Measurements from ENCODE around the gene CCDC60.

The CCDC60 gene

DNA sequence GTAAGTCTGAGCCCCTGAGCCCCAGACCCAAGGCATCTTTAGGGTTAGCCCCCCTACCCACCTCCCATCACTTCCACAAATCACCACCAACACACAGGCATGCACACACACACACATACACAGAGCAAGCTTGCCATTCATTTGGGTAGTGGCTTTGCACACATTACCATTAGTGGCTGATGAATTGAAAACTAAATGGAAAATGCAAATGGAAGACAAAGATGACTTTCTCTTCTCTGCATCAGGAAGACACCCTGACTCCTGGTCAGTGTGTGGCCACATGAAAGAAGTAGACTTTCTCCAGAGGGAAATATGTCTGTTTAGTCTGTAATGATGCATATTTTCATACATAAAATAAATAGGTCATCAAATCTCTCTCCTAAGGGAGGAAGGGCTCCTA, 55.2 kb downstream of the CCDC60 start:
- no peak for DNase-seq (ENCODE audit: low read depth)

DNA sequence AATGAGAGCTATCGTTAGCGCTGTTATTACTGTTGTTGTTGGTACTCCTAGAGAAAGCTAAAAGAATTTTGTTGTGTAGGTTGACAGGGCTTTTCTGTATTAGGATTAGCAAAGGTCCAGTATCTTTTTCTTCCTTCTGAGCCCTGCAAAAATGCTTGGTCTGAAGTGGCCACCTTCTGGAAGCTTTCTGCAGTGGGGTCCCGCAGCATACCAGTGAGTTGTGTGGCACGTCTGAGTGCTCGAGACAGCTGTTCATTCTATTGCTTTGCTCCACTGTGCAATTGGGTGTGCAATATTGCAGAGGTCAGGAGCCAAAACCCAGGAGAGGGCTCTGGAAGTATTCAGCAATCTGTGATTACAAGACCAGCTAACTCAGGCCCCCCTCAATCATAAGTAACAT, 57.1 kb downstream of the CCDC60 start:
- no peak for DNase-seq (ENCODE audit: low read depth)

DNA sequence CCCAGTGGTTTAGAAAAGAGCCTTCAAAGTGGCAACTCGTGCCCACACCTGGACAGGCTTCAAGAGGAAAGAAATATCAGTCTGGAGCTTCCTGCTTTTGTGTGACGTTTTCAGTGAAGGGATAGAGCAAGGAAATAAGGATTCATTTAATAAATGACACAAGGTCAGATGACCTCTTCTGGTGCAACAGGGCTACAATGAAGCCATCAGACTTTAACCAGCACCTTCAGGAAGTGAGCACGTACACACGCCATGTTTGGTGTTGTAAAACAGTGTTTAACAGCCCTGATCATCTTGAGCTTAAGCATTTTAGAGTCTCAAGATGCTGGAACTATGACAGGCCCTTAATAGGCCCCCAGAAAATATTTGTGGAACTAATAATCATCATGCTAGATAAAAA, 59.1 kb downstream of the CCDC60 start:
- DNase-seq (ENCODE audit: low read depth), result no peak

DNA sequence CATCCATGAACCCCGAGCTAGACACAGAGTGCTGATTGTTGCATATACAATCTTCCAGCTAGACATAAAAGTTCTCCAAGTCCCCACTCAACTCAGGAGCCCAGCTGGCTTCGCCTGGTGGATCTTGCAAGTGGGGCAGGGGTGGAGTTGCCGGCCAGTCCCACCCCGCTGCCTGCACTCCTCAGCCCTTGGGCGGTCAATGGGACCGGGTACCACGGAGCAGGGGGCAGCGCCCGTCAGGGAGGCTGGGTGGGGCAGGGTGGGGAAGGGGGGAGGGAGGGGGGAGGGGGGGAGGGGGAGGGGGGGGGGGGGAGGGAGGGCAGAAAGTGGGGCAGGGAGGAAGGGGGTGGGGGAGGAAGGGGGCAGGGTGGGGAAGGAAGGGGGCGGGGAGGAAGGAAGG, 63.0 kb downstream of the CCDC60 start:
- no peak for DNase-seq (ENCODE audit: low read depth)

DNA sequence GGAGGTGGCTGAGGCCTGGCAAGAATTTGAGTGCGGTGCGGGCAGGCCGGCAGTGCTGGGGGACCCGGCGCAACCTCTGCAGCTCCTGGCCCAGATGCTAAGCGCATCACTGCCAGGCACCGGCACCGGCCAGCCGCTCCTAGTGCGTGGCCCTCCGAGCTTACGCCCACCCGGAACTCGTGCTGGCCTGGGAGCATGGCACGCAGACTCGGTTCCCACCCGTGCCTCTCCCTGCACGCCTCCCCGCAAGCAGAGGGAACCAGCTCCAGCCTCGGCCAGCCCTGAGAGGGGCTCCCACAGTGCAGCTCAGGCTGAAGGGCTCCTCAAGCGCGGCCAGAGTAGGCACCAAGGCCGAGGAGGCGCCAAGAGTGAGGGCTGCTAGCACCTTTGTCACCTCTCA, 63.7 kb downstream of the CCDC60 start:
- no peak for DNase-seq (ENCODE audit: low read depth)

DNA sequence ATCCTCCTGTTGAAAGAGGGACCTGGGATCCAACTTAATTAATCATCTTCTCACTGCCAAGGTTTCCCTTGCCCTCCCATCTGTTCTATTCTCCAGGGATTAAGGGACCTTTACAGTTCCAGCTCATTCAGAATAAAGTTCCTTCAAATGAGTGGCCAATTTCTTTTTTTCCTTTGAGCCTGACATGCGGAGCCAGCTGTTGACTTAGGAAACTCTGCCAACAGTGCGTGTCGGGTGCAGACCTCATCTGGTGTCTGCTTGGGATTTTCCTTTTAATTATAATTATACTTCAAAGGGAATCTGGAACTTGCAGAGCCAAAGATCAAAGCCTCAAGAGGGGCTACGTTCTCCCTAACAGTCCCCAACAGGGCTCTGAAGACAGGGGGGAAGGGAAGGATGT, 64.8 kb downstream of the CCDC60 start:
- DNase-seq (ENCODE audit: low read depth), result no peak

DNA sequence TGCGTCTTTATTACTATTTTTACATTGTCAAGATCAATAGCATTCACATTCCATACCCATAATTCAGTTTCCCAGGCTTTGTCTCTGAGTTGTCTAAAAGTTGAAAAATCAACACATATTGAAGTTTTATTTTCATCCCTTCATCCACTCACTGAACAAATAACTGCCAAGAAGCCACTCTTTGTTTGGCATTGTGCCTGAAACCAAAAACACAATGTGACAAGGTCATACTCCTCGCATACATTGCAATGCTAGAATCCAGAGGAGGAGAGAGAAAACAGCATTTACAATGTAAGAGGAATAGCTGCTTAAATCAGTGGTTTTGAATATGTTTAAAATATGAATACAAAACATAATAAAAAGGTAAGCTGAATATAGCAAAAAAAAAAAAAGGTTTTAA, 71.8 kb downstream of the CCDC60 start:
- no peak for DNase-seq (ENCODE audit: low read depth)

DNA sequence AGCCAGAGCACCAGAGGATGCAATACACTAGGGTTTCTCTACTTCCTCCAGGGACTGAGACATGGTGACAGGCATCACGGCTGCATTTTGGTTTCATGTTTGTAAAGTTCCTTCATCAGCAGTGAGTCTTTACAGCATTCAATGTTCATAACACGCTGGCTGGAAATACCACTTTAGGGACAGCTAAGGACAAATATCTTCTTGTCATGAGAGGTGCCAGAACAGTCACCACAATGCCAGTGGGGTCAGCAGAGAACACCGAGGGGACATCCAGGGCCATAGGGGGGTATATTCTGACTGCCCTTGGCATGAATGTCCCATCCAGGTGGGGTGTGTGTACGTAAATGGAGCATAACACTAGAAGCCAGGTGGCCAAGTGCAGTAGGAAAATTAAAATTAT, 72.3 kb downstream of the CCDC60 start:
- DNase-seq (ENCODE audit: low read depth), result no peak

DNA sequence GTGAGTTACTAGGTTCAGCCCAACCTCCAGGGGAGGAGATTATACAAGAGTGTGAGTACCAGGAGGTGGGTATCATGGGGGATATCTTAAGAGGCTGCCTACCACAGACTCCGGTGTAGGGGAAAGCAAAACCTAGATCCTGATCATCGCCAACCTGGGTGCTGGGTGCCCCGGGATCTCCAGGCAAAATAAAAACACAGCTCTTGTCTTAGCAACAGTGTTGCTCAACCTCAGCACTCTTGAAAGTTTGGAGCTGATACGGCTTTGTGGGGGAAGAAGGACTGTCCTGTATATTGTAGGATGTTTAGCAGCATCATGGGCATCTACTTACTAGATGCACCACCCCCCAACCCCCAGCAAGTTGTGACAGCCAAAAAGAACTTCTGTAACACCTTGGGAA, 74.5 kb downstream of the CCDC60 start:
- DNase-seq (ENCODE audit: low read depth), result no peak

DNA sequence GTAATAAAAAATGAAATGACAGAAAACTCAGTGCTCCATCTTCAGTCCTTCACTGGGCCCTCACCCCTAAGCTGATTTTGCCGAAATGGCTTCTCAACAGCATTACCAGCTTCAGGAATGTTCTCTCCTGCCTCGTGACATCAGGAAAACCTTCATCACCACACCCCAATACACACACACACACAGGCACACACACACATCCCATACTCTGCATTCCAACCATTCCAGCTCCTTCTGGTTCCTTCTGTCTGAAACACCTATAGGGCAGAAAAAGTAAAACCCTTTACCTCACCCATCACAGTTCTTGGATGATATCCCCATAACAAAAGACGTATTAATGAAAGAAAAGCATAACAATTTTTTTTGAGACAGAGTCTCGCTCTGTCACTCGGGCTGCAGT, 75.9 kb downstream of the CCDC60 start:
- DNase-seq (ENCODE audit: low read depth), result no peak

DNA sequence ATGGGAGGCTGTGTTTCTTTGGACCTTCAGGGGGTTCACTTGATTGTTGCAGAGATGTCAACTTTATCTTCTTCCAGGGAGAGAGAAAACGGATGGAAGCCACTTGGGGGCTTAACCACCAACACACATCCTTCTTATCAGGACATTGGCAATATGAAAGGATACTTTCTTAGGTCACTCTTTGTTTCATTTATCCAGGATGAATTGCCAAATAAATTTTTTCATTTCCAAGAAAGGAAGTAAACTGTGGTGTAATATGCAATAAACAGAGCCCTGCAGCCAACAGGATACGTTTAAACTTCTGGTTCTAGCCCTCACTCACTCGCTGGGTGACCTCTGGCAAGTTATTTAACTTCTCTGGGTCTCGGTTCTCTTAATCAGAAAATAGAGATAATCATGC, 77.8 kb downstream of the CCDC60 start:
- no peak for DNase-seq (ENCODE audit: low read depth)

DNA sequence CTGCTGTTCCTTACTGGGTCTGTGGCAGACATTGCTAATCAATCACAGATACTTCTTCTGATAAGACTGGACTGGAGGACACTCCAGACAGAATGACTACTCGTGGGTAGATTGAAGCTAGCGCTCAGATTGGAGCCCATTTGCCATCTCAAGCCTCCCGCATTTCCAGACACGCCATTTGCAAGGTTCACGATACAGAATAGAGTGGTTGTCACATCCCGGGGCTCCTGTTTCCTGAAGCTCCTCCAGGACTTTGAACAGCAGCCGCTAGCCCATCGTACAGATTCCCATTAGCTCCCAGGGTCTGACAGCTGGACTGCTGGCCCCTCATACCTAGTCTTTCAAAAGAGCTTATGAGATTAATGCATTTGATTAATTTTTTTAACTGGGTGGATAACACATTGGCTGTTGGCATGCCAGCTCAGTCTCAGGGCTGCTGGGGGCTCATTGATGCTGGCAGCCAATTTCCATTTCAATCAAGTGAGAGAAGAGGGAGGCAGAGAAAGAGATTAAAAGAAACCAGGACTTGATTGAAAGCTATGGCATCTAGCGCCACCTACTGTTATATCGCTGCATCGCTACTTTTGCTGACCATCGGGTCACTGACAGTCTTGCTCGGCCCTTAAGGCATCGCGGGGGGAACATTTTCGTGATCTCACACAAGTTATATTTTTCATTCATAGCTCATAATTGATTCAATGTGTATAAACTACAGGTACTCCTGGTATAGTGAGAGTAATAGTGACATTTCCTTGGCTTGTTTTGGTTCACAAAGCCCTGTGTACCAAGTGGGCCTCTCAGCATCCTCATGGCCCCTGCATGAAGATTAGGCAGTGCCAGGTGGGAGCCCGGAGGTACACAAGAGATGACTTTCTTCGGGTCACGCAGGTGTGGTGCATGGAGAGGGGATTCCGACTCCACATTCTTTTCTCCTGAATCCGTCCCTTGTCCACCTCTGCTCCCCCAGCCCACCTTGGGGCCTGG, 78.6 kb downstream of the CCDC60 start:
- no peak for DNase-seq (ENCODE audit: low read depth)

DNA sequence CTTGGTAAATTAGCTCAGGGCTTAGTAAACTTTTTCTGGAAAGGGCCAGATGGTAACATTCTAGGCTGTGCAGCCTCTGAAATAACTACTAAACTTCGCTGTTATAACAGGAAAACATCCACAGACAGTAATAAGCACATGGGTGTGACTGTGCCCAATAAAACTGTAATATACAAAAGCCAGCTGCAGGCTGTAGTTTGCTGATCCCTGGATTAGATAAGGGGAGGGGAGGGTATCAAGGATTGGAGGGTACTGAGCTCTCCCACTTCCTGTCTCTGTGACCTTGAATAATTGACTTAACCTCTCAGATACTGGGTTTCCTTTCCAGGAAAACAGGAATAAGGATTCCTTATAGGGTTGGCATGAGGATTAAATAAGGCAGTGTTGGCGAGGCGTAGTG, 81.2 kb downstream of the CCDC60 start:
- no peak for DNase-seq (ENCODE audit: low read depth)

DNA sequence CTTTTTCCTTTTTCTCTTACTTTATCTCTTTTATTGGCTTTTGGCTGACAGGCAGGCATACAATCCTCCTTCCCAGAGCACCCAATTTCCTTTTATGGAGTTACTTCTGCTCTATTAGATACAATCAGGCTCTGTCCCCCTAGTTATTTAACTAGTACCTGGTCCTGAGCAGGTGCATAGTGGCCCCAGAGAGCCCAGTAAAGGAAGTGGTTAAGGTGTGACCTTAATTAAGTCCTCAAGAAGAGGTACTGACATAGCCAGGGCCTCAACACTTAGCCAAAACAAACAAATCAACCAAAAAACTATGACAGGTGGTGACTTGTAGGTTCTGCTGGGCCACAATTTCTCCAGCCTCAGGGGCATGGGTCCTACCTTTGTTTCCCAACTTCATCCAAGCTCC, 82.9 kb downstream of the CCDC60 start:
- DNase-seq (ENCODE audit: low read depth), result no peak

DNA sequence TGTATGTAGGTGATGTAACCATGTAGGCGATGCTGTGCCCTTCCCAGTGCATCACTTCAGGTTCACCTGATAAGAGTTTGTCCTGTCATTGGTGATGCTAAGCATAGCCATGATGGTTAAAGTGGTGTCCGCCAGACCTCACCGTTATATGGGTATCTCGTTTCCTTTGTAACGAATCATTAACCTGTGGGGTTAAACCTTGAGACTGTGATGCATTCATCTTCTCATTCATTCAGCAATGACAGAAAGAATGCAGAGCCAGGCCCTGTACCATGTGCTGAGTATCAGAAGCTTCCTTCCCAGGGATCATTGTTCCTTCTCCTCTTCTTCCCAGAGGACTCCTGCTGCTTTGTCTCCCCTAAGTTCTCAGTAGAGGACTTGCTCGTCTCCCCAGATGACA, 84.9 kb downstream of the CCDC60 start:
- DNase-seq (ENCODE audit: low read depth), result no peak

DNA sequence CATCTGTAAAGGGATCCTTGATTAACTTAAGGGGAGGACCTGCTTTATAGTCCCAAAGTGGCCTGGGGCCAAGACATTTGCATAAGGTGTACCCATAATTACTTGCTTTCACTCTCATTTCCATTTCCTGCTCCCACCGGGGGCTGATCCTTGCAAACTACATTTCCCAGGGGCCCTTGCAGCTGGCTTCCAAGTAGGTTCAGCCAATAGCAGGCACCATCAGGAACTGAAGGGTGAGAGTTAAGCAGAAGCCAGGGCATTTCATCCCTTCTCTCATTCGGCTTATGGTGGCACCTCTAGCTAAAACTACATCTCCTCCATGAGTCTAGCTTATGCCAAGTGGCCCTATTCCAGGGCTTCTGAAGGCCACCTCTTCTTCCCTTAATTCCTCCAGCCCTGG, 88.8 kb downstream of the CCDC60 start:
- no peak for DNase-seq (ENCODE audit: low read depth)

DNA sequence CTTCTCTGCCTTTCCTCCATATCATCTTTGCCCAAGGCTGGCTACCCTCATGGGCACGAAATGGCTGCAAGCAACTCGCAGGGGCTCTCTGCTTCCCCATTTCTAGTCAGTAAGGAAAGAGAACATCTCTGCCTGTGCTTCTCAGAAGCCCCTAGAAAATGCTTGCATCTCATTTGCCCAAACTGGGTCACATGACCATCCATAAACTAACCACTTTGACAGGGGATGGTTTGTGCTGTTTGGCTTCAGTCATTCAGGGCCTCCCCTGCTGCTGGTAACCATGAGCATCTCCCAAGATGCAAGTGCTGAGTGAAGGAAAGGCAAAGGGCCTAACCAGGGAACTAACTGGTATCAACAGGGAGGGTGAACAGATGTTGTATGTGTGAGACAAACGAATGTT, 91.1 kb downstream of the CCDC60 start:
- DNase-seq (ENCODE audit: low read depth), result no peak

DNA sequence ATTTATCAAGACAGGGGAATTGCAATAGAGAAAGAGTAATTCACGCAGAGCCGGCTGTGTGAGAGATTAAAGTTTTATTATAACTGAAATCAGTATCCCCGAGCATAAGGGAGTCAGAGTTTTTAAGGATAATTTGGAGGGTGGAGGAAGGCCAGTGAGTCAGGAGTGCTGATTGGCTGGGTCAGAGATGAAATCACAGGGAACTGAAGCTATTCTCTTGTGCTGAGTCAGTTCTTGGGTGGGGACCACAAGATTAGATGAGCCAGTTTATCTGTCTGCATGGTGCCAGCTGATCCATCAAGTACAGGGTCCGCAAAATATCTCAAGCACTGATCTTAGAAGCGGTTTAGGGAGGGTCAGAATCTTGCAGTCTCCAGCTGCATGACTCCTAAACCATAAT, 96.6 kb downstream of the CCDC60 start:
- DNase-seq (ENCODE audit: low read depth), result no peak

DNA sequence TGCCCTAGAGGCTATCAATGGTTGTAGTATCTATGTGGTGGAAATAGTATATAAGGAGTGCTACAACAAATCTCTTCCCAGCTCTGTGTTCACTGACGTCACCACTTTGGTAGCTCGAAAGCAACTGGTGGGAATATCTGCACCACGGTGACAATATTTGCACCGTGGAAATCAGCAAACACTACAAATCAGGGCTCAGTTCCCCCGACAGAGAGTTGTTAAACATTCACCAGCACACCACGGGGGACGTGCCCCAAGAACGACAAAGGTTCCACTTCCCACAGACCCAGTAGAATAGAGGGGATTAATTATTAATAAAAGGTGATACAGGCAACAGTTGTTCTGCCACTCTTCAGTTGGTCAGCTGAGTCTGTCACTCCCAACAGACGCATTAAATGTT, 98.4 kb downstream of the CCDC60 start:
- no peak for DNase-seq (ENCODE audit: low read depth)

DNA sequence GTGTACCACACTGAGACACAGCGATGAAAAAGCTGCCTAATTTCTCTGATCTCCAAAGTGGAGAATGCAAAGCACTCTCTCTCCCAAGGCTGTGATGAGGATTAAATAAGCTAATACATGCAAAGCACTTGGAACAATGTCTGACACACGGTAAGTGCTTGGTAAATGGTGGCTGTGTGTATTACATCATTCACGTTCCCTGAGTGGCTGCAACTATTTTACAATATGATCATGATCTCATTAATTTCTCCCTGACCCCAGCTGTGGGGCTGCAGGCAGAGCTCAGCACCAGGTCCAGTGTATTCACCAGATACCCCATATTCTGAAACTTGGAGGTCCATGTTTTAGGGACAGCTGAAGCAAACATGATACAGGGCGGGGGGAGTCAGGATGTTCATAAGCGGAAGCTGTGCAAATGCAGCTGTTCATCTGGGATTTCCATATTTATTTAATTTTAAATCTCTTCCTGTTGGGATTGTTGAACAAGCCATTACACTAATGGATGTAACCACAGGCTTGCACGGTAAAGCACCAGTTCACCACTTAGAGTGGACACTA, 106.4 kb downstream of the CCDC60 start:
- no peak for DNase-seq (ENCODE audit: low read depth)

DNA sequence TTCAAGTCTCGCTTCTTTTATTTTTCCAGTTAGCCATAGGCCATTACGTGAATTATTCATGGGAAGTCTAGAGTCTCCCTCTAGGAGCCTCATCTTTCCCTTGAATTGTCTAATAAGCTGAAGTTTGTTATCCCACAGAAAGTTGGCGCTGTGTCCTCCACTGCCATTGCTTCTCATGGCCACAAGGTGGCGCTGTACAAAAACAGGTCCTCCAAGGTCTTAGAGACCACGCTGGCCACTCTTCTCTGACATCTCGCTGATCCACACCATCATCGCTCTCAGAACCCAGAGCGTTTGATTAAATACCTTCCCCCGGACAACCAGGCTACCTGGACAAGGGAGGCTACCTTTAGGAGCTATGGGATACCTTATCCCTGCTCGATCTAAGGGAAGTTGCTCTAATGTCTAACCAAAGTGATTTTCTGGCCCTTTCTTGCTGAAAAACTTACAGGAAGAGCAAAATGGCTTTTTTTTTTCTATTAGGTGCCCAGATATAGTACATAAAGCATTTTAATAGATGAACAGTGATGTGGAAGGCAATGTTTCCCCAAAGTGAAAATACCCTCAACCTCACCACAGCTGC, 110.0 kb downstream of the CCDC60 start:
- no peak for DNase-seq (ENCODE audit: low read depth)

DNA sequence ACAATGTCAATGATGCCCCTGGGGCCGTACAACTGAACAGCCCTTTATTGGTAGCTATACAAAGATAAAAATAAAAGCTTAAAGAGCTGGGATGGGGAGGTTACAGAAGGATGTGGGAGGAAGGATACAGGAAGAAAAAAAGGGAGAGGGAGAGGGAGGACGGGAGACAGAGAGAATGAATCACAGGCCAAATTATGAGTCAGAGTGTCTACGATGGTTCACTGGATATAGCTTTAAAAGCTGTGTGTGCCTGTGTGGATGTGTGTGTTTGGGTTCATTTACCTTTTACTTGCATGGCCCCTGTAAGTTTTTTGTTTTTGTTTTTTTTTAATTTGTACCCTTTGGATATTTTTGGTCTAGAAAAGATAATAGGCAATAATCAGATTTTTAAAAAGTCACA, 111.9 kb downstream of the CCDC60 start:
- DNase-seq (ENCODE audit: low read depth), result no peak

DNA sequence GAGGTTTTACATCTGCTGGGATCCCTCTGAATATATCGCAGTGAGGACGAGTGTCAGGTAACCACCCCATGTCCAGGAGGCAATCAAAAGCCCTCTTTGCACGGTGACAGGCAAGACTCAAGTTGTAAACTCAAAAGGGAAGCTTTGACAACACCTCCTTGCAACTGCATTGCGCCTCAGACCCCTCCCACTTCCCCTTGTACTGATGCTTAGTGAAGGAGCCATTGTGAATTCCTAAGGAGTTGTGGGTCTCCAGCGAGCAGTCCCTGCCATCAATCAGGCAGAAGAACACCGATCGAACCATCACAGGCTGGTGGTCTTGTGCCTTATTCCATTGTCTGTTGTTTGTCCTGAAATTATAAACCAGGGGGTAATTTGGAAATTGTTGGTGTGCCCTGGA, 112.6 kb downstream of the CCDC60 start:
- DNase-seq (ENCODE audit: low read depth), result no peak

DNA sequence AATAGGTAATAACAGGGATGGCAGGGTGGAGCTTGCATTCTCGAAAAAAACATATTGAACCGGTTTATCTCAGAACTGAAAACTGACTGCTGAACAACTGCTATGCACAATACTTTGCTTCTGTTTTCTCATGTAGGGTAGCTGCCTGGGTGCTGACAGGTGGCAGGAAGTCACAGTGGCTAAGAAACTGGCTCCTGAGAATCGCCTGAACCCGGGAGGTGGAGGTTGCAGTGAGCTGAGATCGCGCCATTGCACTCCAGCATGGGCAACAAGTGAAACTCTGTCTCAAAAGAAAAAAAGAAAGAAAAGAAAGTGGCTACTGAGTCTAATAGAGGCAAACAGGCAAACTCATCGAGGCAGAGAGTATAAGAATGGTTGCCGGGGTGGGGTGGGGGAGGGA, 113.1 kb downstream of the CCDC60 start:
- no peak for DNase-seq (ENCODE audit: low read depth)

Measured in stimulated activated CD8-positive, alpha-beta memory T cell treated with anti-CD3 and anti-CD28 coated beads, Interleukin-15, amount 100 ng/mL, for 24 hours (primary cell).